ENCODE results near the gene SLC33A1.

DNA sequence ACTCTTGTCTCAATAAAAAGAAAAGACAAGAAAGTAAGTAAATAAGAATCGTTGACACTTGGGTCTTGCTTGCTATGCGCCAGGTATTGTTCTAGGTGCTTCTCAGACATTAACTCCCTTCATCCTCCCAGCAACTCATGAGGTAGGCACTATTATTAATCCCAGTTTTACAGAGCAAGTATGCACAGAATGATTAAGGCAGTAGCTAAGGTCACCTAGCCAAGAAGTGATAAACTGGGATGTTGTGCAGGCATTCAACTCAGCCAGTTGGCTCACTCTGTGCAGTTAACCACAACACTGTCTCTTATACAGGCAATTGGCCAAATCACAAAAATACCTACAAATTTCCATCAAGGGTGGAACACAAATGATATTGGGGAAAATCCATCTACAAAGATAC, 46.4 kb downstream of the SLC33A1 start:
- TF ChIP-seq, protein P1, sequence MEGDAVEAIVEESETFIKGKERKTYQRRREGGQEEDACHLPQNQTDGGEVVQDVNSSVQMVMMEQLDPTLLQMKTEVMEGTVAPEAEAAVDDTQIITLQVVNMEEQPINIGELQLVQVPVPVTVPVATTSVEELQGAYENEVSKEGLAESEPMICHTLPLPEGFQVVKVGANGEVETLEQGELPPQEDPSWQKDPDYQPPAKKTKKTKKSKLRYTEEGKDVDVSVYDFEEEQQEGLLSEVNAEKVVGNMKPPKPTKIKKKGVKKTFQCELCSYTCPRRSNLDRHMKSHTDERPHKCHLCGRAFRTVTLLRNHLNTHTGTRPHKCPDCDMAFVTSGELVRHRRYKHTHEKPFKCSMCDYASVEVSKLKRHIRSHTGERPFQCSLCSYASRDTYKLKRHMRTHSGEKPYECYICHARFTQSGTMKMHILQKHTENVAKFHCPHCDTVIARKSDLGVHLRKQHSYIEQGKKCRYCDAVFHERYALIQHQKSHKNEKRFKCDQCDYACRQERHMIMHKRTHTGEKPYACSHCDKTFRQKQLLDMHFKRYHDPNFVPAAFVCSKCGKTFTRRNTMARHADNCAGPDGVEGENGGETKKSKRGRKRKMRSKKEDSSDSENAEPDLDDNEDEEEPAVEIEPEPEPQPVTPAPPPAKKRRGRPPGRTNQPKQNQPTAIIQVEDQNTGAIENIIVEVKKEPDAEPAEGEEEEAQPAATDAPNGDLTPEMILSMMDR (conservative IDR thresholded peaks at IDR 0.05; ENCODE audit: low read depth, low read length), result no peak
- TF ChIP-seq EZH2 (IDR thresholded peaks at IDR 0.05; ENCODE audit: borderline replicate concordance, low read depth, low read length, poor library complexity, severe bottlenecking), result no peak

All from A673 (cell line).